Effector memory CD4-positive, alpha-beta T cell (primary cell): ENCODE measurements around the gene RTTN.

ENCODE experiments used
- DNase-seq, 3 donors: peaks; one replicate each; pipeline ENCODE4 v3.0.0-alpha.2; 2020
- H3K27ac ChIP-seq: 2 replicates; pipeline ENCODE4 v1.7.0; 2013; ENCODE audit warnings: mild to moderate bottlenecking, low read length, moderate library complexity; ENCODE audit not compliant: insufficient read depth, poor library complexity, severe bottlenecking
- H3K27me3 ChIP-seq: replicated peaks from 2 replicates; pipeline ENCODE4 v1.7.0; 2013; ENCODE audit warnings: mild to moderate bottlenecking, low read length; ENCODE audit not compliant: insufficient read depth, control insufficient read depth, poor library complexity, severe bottlenecking
- H3K36me3 ChIP-seq: 2 replicates; pipeline ENCODE4 v1.7.0; 2013; ENCODE audit warnings: mild to moderate bottlenecking, low read length, moderate library complexity; ENCODE audit not compliant: control insufficient read depth, insufficient read depth
- H3K4me1 ChIP-seq: 2 replicates; pipeline ENCODE4 v1.7.0; 2013; ENCODE audit warnings: low read length, mild to moderate bottlenecking; ENCODE audit not compliant: control insufficient read depth, insufficient read depth, poor library complexity, severe bottlenecking
- H3K4me3 ChIP-seq: 2 replicates; pipeline ENCODE4 v1.7.0; 2013; ENCODE audit warnings: low read length, low read depth, mild to moderate bottlenecking; ENCODE audit not compliant: insufficient read depth, poor library complexity, severe bottlenecking
- H3K9me3 ChIP-seq: 2 replicates; pipeline ENCODE4 v1.7.0; 2013; ENCODE audit warnings: mild to moderate bottlenecking, low read length, moderate library complexity; ENCODE audit not compliant: control insufficient read depth

The RTTN gene

DNA sequence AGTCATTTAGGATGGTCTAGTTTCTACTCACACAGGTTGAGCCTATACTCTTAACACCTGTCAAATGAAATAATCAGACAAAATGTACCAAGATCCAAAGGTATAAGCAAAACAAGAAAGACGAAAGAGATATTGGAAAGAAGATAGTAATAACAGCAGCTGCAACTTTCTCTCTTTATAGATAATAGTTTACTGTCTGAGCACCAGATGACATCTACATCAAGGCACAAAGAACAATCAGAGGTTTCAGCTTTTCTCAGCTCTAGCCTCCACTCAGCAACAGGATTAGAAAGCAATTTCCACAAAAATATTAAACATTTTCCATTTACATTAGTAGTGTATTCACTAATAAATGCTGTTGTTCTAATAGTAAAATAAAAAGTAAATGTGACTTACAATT is 66.3 kb downstream of the RTTN start:
- DNase-seq: no peak
- Histone ChIP-seq H3K36me3 (peaks cover 14% of the 10 kb centered on the region), H3K27me3 (no peaks in the 10 kb centered on the region), H3K9me3 (no peaks in the 10 kb centered on the region), H3K4me3 (no peak overlapping the region), H3K27ac (no peak overlapping the region), H3K4me1 (no peaks in the 10 kb centered on the region)

DNA sequence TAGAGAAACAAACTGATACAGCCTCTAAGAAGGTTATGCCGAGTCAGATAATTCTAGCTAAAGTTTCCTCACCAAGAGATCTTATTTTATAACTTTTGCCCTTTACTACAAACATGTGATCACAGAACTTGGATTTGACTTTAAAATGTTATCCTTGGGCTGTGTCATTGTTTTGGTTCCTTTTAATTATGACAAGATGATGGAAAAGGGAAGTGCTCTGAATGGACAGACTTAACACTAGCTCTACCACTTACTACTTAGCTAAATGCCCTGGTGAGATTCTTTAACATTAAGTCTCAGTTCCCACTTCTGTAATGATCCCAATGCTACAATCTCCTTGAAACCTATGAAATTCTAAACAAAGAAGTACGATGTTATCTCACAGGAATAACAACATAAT is 69.9 kb downstream of the RTTN start:
- H3K27ac ChIP-seq: no peak overlapping the region
- no peak for DNase-seq
- H3K36me3 ChIP-seq: peaks cover 14% of the 10 kb centered on the region

GRCh38 chr18:70132999-70133398 is 72.5 kb downstream of the RTTN start:
- Histone ChIP-seq H3K9me3 (no peaks in the 10 kb centered on the region), H3K4me1 (no peaks in the 10 kb centered on the region), H3K27me3 (no peaks in the 10 kb centered on the region), H3K27ac (no peak overlapping the region), H3K36me3 (peaks cover 17% of the 10 kb centered on the region), H3K4me3 (no peak overlapping the region)
- no peak for DNase-seq

More for the DNA sequence above, 69.9 kb downstream of the RTTN start:
- Histone ChIP-seq H3K4me1 (no peaks in the 10 kb centered on the region), H3K4me3 (no peak overlapping the region), H3K9me3 (no peaks in the 10 kb centered on the region), H3K27me3 (no peaks in the 10 kb centered on the region)

- Histone ChIP-seq H3K4me3 (no peak overlapping the region), H3K36me3 (peaks cover 8% of the 10 kb centered on the region), H3K27me3 (no peaks in the 10 kb centered on the region), H3K9me3 (no peaks in the 10 kb centered on the region), H3K27ac (no peak overlapping the region), H3K4me1 (no peaks in the 10 kb centered on the region)
- no peak for DNase-seq
These were observed 77.2 kb downstream of the RTTN start for GRCh38 chr18:70128271-70128670.

GRCh38 chr18:70127359-70127758 is 78.1 kb downstream of the RTTN start:
- H3K27ac ChIP-seq: no peak overlapping the region
- no peak overlapping the region for H3K4me3 ChIP-seq
- peaks cover 8% of the 10 kb centered on the region for H3K36me3 ChIP-seq
- H3K9me3 ChIP-seq: no peaks in the 10 kb centered on the region
- no peaks in the 10 kb centered on the region for H3K4me1 ChIP-seq
- no peak for DNase-seq
- no peaks in the 10 kb centered on the region for H3K27me3 ChIP-seq

DNA sequence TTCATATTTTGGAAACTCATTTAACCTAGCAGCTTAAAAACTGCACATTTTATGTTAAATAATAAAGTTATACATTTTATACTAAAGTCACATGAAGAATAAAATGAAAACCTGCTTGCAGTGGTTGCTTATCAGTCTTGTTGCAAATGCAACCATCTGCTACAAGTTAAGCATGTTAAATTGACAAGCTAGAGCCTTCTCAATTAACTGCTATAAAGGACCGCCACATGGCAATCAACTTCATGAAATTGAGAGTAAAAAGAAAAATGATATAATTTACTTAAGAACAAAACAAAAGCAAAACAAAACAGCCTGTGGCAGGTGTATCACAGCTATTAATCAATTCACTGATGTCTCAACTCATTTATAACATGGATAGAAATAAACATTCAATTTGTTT is 78.7 kb downstream of the RTTN start:
- no peaks in the 10 kb centered on the region for H3K9me3 ChIP-seq
- no peaks in the 10 kb centered on the region for H3K27me3 ChIP-seq
- peaks cover 8% of the 10 kb centered on the region for H3K36me3 ChIP-seq

DNA sequence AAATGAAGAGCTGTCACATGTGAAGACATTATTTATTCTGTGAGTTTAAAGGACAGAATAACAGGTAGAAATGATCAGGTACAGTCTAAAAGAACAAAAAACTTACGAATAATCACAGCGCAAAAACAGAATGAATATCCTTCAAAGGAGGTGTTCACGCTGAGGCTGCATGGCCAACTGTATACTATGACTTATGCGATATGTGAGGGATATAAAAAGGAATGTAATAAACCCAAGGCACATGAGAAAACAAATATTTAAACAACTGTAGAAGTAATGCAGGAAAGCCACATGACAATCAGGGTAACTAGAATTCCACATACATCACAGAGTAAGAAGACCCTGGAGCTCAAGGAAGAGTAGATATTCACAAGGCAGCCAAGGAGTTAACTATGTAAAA is 81.3 kb downstream of the RTTN start:
- H3K36me3 ChIP-seq: peaks cover 4% of the 10 kb centered on the region
- H3K9me3 ChIP-seq: no peaks in the 10 kb centered on the region
- no peak overlapping the region for H3K27ac ChIP-seq
- H3K4me1 ChIP-seq: no peaks in the 10 kb centered on the region
- DNase-seq: no peak
- H3K27me3 ChIP-seq: no peaks in the 10 kb centered on the region
- H3K4me3 ChIP-seq: no peak overlapping the region

More for the DNA sequence above, 78.7 kb downstream of the RTTN start:
- DNase-seq: no peak
- no peak overlapping the region for H3K27ac ChIP-seq
- H3K4me3 ChIP-seq: no peak overlapping the region
- H3K4me1 ChIP-seq: no peaks in the 10 kb centered on the region

DNA sequence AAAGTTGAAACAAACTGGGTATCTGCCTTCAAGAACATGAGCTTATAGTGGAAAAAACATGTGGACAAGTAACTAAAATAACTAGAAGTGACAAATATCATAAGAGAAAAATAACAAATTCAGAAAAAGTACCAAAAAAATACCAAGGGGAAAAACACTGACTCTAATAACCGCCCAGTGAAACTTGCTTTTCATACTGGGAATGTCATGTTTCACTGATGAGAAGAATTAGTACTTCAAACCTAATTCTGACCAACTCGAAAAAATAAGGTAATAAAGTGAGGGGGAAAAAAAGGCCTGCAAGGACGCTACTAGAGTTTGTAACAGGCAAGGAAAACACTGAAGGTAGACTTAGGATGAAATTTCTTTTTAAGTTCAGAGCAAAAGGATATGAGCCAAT is 83.6 kb downstream of the RTTN start:
- H3K36me3 ChIP-seq: peaks cover 4% of the 10 kb centered on the region
- H3K27me3 ChIP-seq: no peaks in the 10 kb centered on the region
- H3K4me1 ChIP-seq: no peaks in the 10 kb centered on the region
- no peak overlapping the region for H3K4me3 ChIP-seq
- H3K9me3 ChIP-seq: no peaks in the 10 kb centered on the region
- DNase-seq: no peak
- no peak overlapping the region for H3K27ac ChIP-seq

- H3K36me3 ChIP-seq: peaks cover 4% of the 10 kb centered on the region
- H3K27ac ChIP-seq: no peak overlapping the region
- H3K4me3 ChIP-seq: no peak overlapping the region
- no peaks in the 10 kb centered on the region for H3K4me1 ChIP-seq
- no peaks in the 10 kb centered on the region for H3K27me3 ChIP-seq
- DNase-seq: no peak
- no peaks in the 10 kb centered on the region for H3K9me3 ChIP-seq
These were observed 88.5 kb downstream of the RTTN start for GRCh38 chr18:70116949-70117348.

- no peak overlapping the region for H3K4me3 ChIP-seq
- no peak for DNase-seq
- no peak overlapping the region for H3K27ac ChIP-seq
- no peaks in the 10 kb centered on the region for H3K9me3 ChIP-seq
- H3K4me1 ChIP-seq: no peaks in the 10 kb centered on the region
- H3K27me3 ChIP-seq: no peaks in the 10 kb centered on the region
- peaks cover 7% of the 10 kb centered on the region for H3K36me3 ChIP-seq
These were observed 92.0 kb downstream of the RTTN start for GRCh38 chr18:70113511-70113910.

- Histone ChIP-seq H3K9me3 (no peaks in the 10 kb centered on the region), H3K27me3 (no peaks in the 10 kb centered on the region), H3K4me3 (no peak overlapping the region), H3K4me1 (no peaks in the 10 kb centered on the region), H3K36me3 (peaks cover 13% of the 10 kb centered on the region), H3K27ac (no peak overlapping the region)
- DNase-seq: no peak
These were observed 94.8 kb downstream of the RTTN start for GRCh38 chr18:70110678-70111077.
